Adrenal gland (tissue), 12 donors: ENCODE data around the gene HMG20B. TPM values are rescaled to one million over a fixed set of nuclear protein-coding genes. Genes with fewer than 3 reads are reported as not detected.

ENCODE experiments used
- DNase-seq, 7 donors: peaks; one replicate each; pipeline ENCODE4 v3.0.0-alpha.2; 2019 to 2020
- H3K27ac ChIP-seq, 5 donors: fragments of 200-600 bp; sonication (generic) in 4 of 5; 1 replicate in 3 of 5; 2 replicates in 2 of 5; pipeline versions ENCODE4 v1.5.1 to v1.8.0; 2016 to 2020; ENCODE audit warnings: mild to moderate bottlenecking in 1 of 5
- H3K27me3 ChIP-seq: fragments of 200-600 bp; 2 replicates; pipeline ENCODE4 v1.8.0; 2021
- H3K36me3 ChIP-seq, 2 donors: fragments of 200-600 bp; replicated peaks in 1 of 2; 1 replicate in 1 of 2; 2 replicates in 1 of 2; pipeline versions ENCODE4 v1.5.1 to v1.8.0; 2018 to 2022
- H3K4me1 ChIP-seq, 2 donors: fragments of 200-600 bp; replicated peaks in 1 of 2; 1 replicate in 1 of 2; 2 replicates in 1 of 2; pipeline versions ENCODE4 v1.5.1 to v1.8.0; 2018 to 2021
- H3K4me3 ChIP-seq, 4 donors: fragments of 200-600 bp; sonication (generic) in 3 of 4; one replicate each; pipeline ENCODE4 v1.5.1; 2016 to 2018
- H3K9me3 ChIP-seq, 3 donors: fragments of 200-600 bp; sonication (generic) in 1 of 3; replicated peaks in 1 of 3; 1 replicate in 2 of 3; 2 replicates in 1 of 3; pipeline versions ENCODE4 v1.5.1 to v1.8.0; 2016 to 2021
- CTCF ChIP-seq, 6 experiments: fragments of 450-650 bp in 4 of 6; fragments of 200-600 bp in 2 of 6; sonication (generic) in 1 of 6; IDR thresholded peaks; 1 replicate in 5 of 6; 2 replicates in 1 of 6; pipeline versions ENCODE4 v1.5.1 to v1.8.0; 2016 to 2021; ENCODE audit warnings: antibody characterized with exemption in 6 of 6, mild to moderate bottlenecking in 2 of 6, moderate library complexity in 1 of 6
- POLR2A ChIP-seq, 2 donors: fragments of 450-650 bp; IDR thresholded peaks; one replicate each; pipeline ENCODE4 v1.6.1; 2017; ENCODE audit warnings: antibody characterized with exemption in 2 of 2, mild to moderate bottlenecking in 2 of 2, moderate library complexity in 1 of 2
- WGBS, 4 donors: extraction: QIAGEN DNeasy Blood & Tissue Kit in 2 of 4; methylation state at CpG; one replicate each; pipeline versions ENCODE4 v1.1.5 to v1.1.7; 2013 to 2017; 5-methylcytosine and 5-hydroxymethylcytosine counted together
- intact Hi-C, 2 donors: fragments of 100-400 bp; cut with DNase I; formaldehyde crosslinking; loops; one replicate each; pipeline versions ENCODE4 v1.14.1 to v1.15.0; 2022 to 2023
- polyA plus RNA-seq, 3 donors: library from polyadenylated mRNA; stranded (reverse); fragments of 200-250 nt in 2 of 3; fragments of 350-450 nt in 1 of 3; fragmentation: Illumina TruSeq in 1 of 3; extraction: RNeasy Lipid Tissue Mini Kit (QIAGEN cat#74804) in 1 of 3; gene quantifications; one replicate each; pipeline ENCODE4 v1.2.3, GENCODE V29; 2013 to 2014
- total RNA-seq, 9 donors: library from RNA; depleted of rRNA in 4 of 9; stranded (reverse); fragments of >200 nt in 4 of 9; fragments of 120-200 nt in 1 of 9; fragmentation: NEBNext Ultra II Directional in 1 of 9; extraction: Animal tissue kit (Norgen Biotek cat#: 25700) in 1 of 9; gene quantifications; one replicate each; pipeline versions ENCODE4 v1.1.0 to v1.2.4, GENCODE V29; 2013 to 2023
- donor health status: healthy with polysubstance abuse.
- donor health status: Bipolar disorder and iron deficiency.
- donor health status: DM: yes; HTN: yes; CAD: no.
- donor health status: DM: no; HTN: no; CAD: no.
- donor health status: DM: no; HTN: no; CAD: no.
- donor health status: DM: yes; HTN: yes; CAD: no.

Gene HMG20B
- total and polyA plus RNA-seq, 12 donors, result 18.1 to 178 (median 102) TPM

GRCh38 chr19:3622224-3622623 is 49.5 kb downstream of the HMG20B start:
- intact Hi-C loops, result loop anchor here in 1 of 2 donors (10.0 kb wide), 1 partner anchor 307 kb away; no protein-coding TSS in a partner anchor
- Histone ChIP-seq H3K27ac (no peak overlapping the region), H3K4me1 (peaks cover 6 to 24% of the 10 kb centered on the region in 2 donors), H3K27me3 (no peaks in the 10 kb centered on the region), H3K36me3 (peaks cover 0 to 11% of the 10 kb centered on the region in 2 donors), H3K4me3 (no peak overlapping the region), H3K9me3 (no peaks in the 10 kb centered on the region)
- WGBS, 4 donors, result 84 to 94% (median 87%) methylated on average over 10 to 12 of the region's 12 CpGs
- DNase-seq, result no peak
- no peak for TF ChIP-seq CTCF (IDR thresholded peaks at IDR 0.05)
- TF ChIP-seq POLR2A (IDR thresholded peaks at IDR 0.05), result no peak

- intact Hi-C loops, result loop anchor here in 1 of 2 donors (10.0 kb wide), 1 partner anchor 309 kb away; no protein-coding TSS in a partner anchor
- Histone ChIP-seq H3K27me3 (no peaks in the 10 kb centered on the region), H3K27ac (no peak overlapping the region), H3K4me1 (peaks cover 6 to 22% of the 10 kb centered on the region in 2 donors), H3K9me3 (no peaks in the 10 kb centered on the region), H3K4me3 (no peak overlapping the region), H3K36me3 (peaks cover 0 to 11% of the 10 kb centered on the region in 2 donors)
- 92 to 95% (median 93%) methylated on average over 30 to 34 of the region's 34 CpGs for WGBS, 4 donors
- DNase-seq, result no peak
- TF ChIP-seq POLR2A (IDR thresholded peaks at IDR 0.05), result no peak
- no peak for TF ChIP-seq CTCF (IDR thresholded peaks at IDR 0.05)
Observed at GRCh38 chr19:3623716-3624115, 51.0 kb downstream of the HMG20B start.

GRCh38 chr19:3625996-3626472 is 53.3 kb downstream of the HMG20B start:
- intact Hi-C loops, result loop anchor here in 1 of 2 donors (10.0 kb wide), 1 partner anchor 311 kb away; no protein-coding TSS in a partner anchor
- TF ChIP-seq CTCF (IDR thresholded peaks at IDR 0.05), result no peak
- no peak for TF ChIP-seq POLR2A (IDR thresholded peaks at IDR 0.05)
- peak overlapping the region; percentile 78 to 96 (median 91) for H3K27ac ChIP-seq
- WGBS, 4 donors, result 1 to 2% (median 2%) methylated on average over 16 to 21 of the region's 21 CpGs
- H3K36me3 ChIP-seq, result peaks cover 0 to 11% of the 10 kb centered on the region in 2 donors
- no peaks in the 10 kb centered on the region for H3K9me3 ChIP-seq
- peak overlapping the region; percentile 68 to 96 (median 82) for H3K4me3 ChIP-seq
- H3K27me3 ChIP-seq, result no peaks in the 10 kb centered on the region
- no peak for DNase-seq
- H3K4me1 ChIP-seq, result peaks cover 6 to 22% of the 10 kb centered on the region in 2 donors

GRCh38 chr19:3626473-3627350 is 54.0 kb downstream of the HMG20B start, which contains the start of gene CACTIN:
Gene CACTIN (minus strand): TSS chr19:3626790. CDS start chr19:3626762, 28 bp downstream.
- TF ChIP-seq POLR2A (IDR thresholded peaks at IDR 0.05) (peak; percentile 66 to 80), CTCF (IDR thresholded peaks at IDR 0.05) (no peak)
- no peaks in the 10 kb centered on the region for H3K9me3 ChIP-seq
- peaks cover 6 to 22% of the 10 kb centered on the region in 2 donors for H3K4me1 ChIP-seq
- intact Hi-C loops, result loop anchor here in 1 of 2 donors (10.0 kb wide), 1 partner anchor 312 kb away; no protein-coding TSS in a partner anchor
- H3K27ac ChIP-seq, result peak within 1 kb of the TSS; percentile 78 to 96 (median 91)
- H3K27me3 ChIP-seq, result no peaks in the 10 kb centered on the region
- H3K4me3 ChIP-seq, result peak within 1 kb of the TSS; percentile 68 to 96 (median 82)
- WGBS, 4 donors, result 0% methylated on average over 29 to 80 of the region's 80 CpGs
- DNase-seq, result peak; percentile 98 to 99 (median 99)
- peaks cover 0 to 11% of the 10 kb centered on the region in 2 donors for H3K36me3 ChIP-seq
